ENCODE measurements around the gene SIRT2. TPM values are rescaled to one million over a fixed set of nuclear protein-coding genes. Genes with fewer than 3 reads are reported as not detected.
"Not testable (repeated sequence)": the region's sequence is repeated elsewhere in the genome, so short reads cannot be mapped to it uniquely, and the experiment has no call there.

SIRT2 gene
- total RNA-seq, 1 donor from 2014 or later: 32.7 TPM

- CTCF ChIA-PET: interaction anchor here (1.0 to 1.7 kb wide), 5 partner anchors 18 to 99 kb away, joined by 3 to 12 read pairs (median 5); partner anchors contain the start of genes HNRNPL, MRPS12 and SARS2
- TF ChIP-seq CTCF (IDR thresholded peaks at IDR 0.05): no peak
- H3K27ac Mint-ChIP-seq: peak overlapping the region; percentile 95
- H3K4me1 Mint-ChIP-seq: peaks cover 31% of the 10 kb centered on the region
- peak overlapping the region; percentile 94 for H3K4me3 Mint-ChIP-seq
- no peaks in the 10 kb centered on the region for H3K9me3 Mint-ChIP-seq
- peak; percentile 42 for ATAC-seq (ENCODE audit: low read depth)
- POLR2A ChIA-PET: interaction anchor here (0.6 to 7.7 kb wide), 22 partner anchors 10 to 926 kb away, joined by 3 to 118 read pairs (median 7); partner anchors contain the start of genes ACTN4, FAM98C, HNRNPL and NFKBIB
- intact Hi-C loops (cut with micrococcal nuclease): loop anchor here (1.0 to 5.0 kb wide), 9 partner anchors 19 to 184 kb away; partner anchors contain the start of genes ACTN4, MRPS12, NFKBIB and RINL
- no peak for DNase-seq
- no peaks in the 10 kb centered on the region for H3K27me3 Mint-ChIP-seq
- peaks cover 56% of the 10 kb centered on the region for H3K36me3 Mint-ChIP-seq (ENCODE audit: low read depth)
These were observed 68.2 kb downstream of the SIRT2 start for GRCh38 chr19:38831142-38831605.

- no peak for ATAC-seq (ENCODE audit: low read depth)
These were observed 69.2 kb downstream of the SIRT2 start for GRCh38 chr19:38830039-38830733.

GRCh38 chr19:38829203-38829602 lies 70.2 kb downstream of the SIRT2 start:
- H3K36me3 Mint-ChIP-seq (ENCODE audit: low read depth): peaks cover 61% of the 10 kb centered on the region
- H3K4me3 Mint-ChIP-seq; H3K27ac Mint-ChIP-seq; H3K9me3 Mint-ChIP-seq; ATAC-seq (ENCODE audit: low read depth); H3K27me3 Mint-ChIP-seq; DNase-seq; CTCF ChIA-PET; intact Hi-C loops (cut with micrococcal nuclease): not testable (repeated sequence)
- POLR2A ChIA-PET: interaction anchor here (0.7 to 7.7 kb wide), 3 partner anchors 20 to 106 kb away, joined by 3 to 118 read pairs (median 5); partner anchors contain the start of gene HNRNPL
- H3K4me1 Mint-ChIP-seq: peaks cover 31% of the 10 kb centered on the region

More at GRCh38 chr19:38830039-38830733, 69.2 kb downstream of the SIRT2 start:
- POLR2A ChIA-PET: interaction anchor here (0.6 to 7.7 kb wide), 4 partner anchors 19 to 65 kb away, joined by 7 to 118 read pairs (median 24); partner anchors contain the start of gene HNRNPL
- peak overlapping the region; percentile 94 for H3K4me3 Mint-ChIP-seq
- peaks cover 31% of the 10 kb centered on the region for H3K4me1 Mint-ChIP-seq
- H3K27me3 Mint-ChIP-seq: no peaks in the 10 kb centered on the region
- peaks cover 54% of the 10 kb centered on the region for H3K36me3 Mint-ChIP-seq (ENCODE audit: low read depth)
- H3K27ac Mint-ChIP-seq: no peak overlapping the region
- no peaks in the 10 kb centered on the region for H3K9me3 Mint-ChIP-seq
- intact Hi-C loops (cut with micrococcal nuclease): loop anchor here (2.0 to 5.0 kb wide), 3 partner anchors 49 to 93 kb away; partner anchors contain the start of gene RINL
- CTCF ChIA-PET: no interaction called here
- TF ChIP-seq CTCF (IDR thresholded peaks at IDR 0.05): no peak
- no peak for DNase-seq

Other genes with a start within 250 kb of the SIRT2 start
- gene CAPN12, start 155.1 kb downstream of the SIRT2 start, total RNA-seq: 12.4 and 14.9 TPM in 2 replicates
- not detected in 2 replicates for gene LGALS7, start 126.1 kb downstream of the SIRT2 start, total RNA-seq
- gene LGALS7B, start 110.4 kb downstream of the SIRT2 start, total RNA-seq: not detected in 2 replicates
- gene LGALS4, start 86.7 kb downstream of the SIRT2 start, total RNA-seq: 2.7 and 4.5 TPM in 2 replicates
- gene ECH1, start 67.8 kb downstream of the SIRT2 start, total RNA-seq: 152 and 164 TPM in 2 replicates
- gene HNRNPL, start 49.6 kb downstream of the SIRT2 start, total RNA-seq: 528 and 546 TPM in 2 replicates
- gene RINL, start 21.3 kb downstream of the SIRT2 start, total RNA-seq: 53.5 and 65.0 TPM in 2 replicates
- 45.5 and 49.5 TPM in 2 replicates for gene NFKBIB, start 351 bp upstream of the SIRT2 start, total RNA-seq
- gene CCER2, start 12.6 kb upstream of the SIRT2 start, total RNA-seq: 1.2 and 1.7 TPM in 2 replicates
- gene SARS2, start 31.1 kb upstream of the SIRT2 start, total RNA-seq: 46.4 and 50.9 TPM in 2 replicates
- gene MRPS12, start 31.3 kb upstream of the SIRT2 start, total RNA-seq: 51.6 and 57.0 TPM in 2 replicates
- gene FBXO17, start 76.1 kb upstream of the SIRT2 start, total RNA-seq: not detected in 2 replicates
- 0.24 TPM in 1 of 2 replicates, not detected in the other for gene FBXO27, start 132.9 kb upstream of the SIRT2 start, total RNA-seq
- not detected in 2 replicates for gene ACP7, start 184.8 kb upstream of the SIRT2 start, total RNA-seq
- gene PAK4, start 226.2 kb upstream of the SIRT2 start, total RNA-seq: 13.7 and 14.2 TPM in 2 replicates